GM18907 (cell line): ENCODE measurements around the gene MESD.
A peak's percentile ranks its signal among the peaks of the same experiment; 100 is the strongest.
"Not testable (repeated sequence)": the region's sequence is repeated elsewhere in the genome, so short reads cannot be mapped to it uniquely, and the experiment has no call there.

Experiments
- ATAC-seq: cut with Tn5 transposase; IDR thresholded peaks from one replicate; pipeline ENCODE4 v1.9.1; 2021; ENCODE audit warnings: mild to moderate bottlenecking, moderate library complexity; ENCODE audit not compliant: unreplicated experiment

Gene MESD

DNA sequence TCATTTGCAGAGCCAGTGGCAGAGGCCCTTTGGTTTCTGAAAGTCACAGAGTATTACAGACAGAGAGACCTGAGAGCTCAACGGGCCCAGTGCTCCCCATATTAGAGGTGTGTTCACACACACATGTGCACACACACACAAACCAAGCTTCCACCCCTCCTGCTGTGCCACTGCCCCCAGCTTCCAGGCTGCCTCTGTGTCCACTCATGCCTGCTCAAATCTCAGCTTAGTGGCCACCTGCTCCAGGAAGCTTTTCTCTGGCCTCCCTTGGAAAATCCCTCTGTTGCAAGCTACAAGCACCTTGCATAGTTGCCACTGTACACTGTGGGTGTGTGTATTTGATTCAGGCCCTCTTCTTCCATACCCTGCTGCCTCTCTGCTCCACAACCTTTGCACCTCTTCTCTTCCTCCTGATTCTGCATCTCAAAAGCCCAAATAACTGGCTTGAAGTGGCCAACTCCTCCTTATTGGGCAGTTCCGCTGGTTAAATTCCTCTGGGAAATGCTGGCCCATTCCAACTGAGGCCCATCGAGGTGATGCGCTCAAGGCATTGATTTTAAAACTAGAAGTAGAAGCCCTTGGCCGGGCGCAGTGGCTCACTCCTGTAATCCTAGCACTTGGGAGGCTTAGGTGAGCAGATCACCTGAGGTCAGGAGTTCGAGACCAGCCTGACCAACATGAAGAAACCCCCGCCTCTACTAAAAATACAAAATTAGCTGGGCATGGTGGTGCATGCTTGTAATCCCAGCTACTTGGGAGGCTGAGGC lies 23.0 kb downstream of the MESD start:
- no peak for ATAC-seq

DNA sequence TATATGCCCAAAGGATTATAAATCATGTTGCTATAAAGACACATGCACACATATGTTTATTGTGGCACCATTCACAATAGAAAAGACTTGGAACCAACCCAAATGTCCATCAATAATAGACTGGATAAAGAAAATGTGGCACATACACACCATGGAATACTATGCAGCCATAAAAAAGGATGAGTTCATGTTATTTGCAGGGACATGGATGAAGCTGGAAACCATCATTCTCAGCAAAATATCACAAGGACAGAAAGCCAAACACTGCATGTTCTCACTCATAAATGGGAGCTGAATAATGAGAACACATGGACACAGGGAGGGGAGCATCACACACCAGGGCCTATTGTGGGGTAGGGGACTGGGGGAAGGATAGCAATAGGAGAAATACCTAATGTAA lies 24.2 kb downstream of the MESD start:
- ATAC-seq = not testable (repeated sequence)

DNA sequence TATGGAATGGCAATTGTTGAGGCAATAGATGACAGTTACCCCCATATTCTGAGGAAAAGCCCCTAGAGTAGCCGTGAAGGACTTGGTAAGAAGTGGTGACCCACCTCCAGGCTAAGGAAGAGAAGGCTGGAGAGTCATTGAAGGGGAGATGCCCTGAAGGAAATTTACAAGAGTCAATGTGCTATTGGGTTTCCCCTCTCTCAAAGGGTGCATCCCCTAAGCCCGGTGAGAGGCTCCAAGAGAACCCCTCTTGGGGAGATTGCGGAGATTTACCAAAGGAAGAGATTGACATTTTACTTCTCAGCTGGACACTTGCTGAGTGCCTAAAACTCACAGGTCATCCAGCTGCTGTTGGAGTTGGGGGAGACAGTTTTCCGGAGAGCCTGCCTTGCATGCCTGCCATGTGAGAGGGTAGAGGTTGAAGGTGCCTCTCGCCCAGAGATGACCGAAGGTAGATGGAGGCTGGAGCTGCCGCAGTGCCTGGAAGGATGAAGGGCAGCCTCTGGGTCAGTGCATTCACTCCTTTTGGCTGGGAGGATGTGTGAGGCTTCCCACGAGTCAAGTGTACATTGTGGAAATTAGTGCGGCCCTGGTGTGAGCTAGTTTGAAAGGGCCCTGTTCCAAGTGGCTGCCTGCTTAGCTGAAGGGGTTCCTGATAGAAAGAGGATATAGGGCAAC lies 30.7 kb downstream of the MESD start:
- ATAC-seq = no peak

DNA sequence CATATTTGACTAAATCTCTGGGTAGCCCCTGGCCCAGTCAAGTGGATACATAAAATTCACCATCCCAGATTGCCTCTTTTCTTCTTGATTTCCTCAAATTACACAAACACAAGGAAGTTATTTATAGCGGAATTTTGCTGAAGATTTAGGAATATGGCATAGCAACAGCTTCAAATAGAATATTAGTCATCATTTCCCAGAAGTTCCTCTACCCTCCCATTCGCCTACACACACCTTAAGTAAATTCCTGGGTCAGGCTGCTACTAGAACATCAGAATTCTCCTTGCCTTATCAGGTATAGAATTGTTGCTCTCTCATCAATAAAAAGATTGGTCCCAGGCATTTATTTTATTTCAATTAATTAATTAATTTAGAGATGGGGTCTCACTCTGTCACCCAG lies 31.6 kb downstream of the MESD start:
- no peak for ATAC-seq

DNA sequence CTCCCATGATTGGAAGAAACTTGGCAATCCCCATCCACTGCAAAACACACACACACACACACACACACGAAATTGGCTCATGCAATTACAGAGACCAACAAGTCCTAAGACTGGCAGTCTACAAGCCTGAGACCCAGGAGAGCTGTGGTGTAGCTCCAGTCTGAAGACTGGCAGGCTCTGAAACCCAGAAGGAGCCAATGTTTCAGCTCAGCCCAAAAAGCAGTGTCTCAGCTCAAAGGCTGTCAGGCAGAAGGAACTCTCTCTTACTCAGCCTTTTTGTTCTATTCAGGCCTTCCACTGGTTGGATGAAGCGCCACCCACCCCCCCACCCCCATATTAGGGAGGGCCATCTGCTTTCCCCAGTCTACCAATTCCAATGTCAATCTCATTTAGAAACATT lies 32.1 kb downstream of the MESD start:
- no peak for ATAC-seq

DNA sequence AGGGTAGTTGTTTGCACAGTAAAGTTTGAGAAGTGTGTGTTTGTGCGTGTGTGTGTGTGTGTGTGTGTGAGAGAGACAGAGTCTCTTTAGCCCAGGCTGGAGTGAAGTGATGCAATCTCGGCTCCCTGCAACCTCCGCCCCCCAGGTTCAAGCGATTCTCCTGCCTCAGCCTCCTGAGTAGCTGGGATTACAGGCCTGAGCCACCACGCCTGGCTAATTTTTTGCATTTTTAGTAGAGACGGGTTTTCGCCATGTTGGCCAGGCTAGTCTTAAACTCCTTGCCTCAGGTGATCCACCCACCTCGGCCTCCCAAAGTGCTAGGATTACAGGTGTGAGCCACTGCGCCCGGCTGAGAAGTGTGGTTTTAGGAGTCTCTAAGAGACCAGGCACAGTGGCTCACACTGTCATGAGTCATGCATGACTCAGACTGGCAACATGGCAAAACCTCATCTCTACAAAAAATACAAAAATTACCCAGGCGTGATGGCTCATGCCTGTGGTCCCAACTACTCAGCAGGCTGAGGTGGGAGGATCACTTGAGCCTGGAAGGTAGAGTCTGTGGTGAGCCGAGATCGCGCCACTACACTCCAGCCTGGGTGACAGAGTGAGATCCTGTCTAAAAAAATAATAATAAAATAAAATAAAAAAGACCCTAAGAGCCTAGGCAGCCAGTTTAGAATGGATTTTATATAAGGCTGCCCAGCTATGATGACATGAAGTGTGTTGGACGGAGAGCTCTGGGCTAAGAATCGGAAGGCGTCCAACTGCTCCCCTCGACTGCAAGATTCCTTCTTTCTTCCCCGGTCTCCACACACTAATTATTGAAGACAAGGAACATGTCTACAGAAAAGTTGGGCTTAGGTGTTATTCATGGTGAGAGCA lies 33.8 kb downstream of the MESD start:
- ATAC-seq = peak; percentile 49

DNA sequence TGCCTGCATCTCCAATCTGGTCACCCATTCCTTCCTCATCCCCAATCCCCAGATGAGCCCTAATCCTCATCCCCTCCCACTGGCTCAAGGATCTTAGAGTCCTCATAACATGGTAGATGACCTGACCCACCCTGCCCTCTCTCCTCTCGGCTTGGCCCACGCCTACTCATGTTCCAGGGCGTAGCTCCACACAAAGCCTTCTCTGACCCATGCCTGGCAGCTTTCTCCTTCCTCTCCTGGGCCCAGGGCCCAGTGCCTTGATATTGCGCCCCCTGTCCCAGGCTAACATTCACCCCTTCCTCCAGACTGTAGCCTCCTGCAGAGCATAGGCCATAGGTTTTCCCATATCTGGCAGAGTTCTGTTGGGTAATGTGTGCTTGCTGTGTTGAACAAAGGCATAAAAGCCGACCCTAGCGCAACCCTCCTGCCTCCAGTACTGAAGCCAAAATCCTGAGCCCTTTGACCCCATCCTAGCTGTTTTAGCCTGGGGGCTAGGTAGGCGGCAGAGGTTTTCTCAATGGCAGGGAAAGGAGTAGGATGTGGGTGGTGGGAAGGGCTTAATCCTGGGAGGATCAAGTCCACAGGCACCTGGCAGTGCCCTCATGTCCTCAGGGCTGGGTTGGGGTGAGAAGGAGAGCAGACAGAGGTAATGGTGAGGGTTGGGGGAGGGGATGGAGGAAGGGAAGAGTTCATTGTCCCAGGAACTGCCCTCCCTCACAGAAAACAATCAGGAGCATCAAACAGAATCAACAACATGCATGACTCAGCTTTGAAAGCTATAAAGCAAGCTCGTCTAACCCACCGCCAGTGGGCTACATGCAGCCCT lies 35.5 kb downstream of the MESD start:
- no peak for ATAC-seq

DNA sequence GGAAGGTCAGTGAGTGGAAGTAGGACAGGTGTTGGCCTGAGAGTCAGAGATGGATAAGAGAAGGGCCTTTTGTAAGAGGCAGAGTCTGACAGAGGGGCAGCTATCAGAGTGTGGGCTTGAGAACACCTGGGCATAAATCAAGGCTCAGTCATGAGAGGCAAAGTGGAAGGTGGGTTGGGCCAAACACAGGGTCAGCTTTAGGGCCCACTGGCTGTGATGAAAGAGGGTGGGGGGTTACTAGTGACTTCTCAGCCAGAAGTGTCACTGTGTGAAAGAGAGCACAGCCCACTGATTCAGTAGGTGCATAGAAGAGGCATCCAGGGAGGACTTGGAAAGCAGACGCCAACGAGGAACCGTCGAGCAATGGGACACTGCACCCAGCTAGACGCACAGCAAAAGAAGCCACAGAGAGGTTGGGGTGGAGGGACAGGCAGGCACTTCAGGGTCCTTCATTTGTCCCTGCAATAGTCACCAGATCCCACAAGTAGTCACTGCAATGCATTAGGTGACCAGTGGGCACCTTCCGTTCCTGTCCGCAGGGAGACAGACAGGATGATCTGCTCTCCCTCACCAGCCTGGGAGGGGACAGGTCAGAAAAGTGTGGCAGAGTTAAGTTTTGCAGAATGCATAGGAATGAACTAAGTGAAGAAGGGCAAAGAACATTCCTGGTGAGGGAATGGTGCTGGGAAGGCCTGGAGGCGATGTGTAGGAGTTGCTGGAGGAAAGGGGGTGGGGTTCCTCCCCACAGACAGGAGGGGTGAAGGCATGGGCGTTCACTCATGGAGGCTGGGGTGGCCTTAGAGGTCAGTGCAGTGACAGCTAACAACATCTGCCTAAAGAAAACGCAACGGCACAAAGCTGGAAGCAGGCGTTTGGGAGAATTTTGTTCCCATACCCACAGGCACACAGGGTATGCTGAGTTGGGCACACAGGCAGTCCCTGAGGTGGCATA lies 36.3 kb downstream of the MESD start:
- ATAC-seq = no peak

DNA sequence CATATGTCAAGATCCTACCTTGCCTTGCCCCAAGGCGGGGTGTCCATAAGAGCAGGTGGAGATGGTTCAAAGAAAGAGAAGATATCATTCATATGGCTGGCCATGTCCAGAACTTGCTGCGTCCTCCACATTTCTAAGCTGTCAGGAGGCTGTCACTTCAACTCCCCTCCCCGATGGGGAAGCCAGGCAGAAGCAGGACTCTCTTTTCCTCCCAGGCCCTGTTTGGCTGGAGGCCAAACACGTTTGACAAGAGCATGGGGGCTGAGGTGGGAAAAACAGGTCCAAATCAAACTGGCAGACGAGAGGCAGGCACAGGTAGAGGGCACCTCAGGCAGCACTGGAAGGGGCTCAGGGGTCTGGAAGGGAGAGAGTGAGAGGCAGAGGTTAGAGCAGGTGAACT lies 37.7 kb downstream of the MESD start:
- ATAC-seq = no peak

DNA sequence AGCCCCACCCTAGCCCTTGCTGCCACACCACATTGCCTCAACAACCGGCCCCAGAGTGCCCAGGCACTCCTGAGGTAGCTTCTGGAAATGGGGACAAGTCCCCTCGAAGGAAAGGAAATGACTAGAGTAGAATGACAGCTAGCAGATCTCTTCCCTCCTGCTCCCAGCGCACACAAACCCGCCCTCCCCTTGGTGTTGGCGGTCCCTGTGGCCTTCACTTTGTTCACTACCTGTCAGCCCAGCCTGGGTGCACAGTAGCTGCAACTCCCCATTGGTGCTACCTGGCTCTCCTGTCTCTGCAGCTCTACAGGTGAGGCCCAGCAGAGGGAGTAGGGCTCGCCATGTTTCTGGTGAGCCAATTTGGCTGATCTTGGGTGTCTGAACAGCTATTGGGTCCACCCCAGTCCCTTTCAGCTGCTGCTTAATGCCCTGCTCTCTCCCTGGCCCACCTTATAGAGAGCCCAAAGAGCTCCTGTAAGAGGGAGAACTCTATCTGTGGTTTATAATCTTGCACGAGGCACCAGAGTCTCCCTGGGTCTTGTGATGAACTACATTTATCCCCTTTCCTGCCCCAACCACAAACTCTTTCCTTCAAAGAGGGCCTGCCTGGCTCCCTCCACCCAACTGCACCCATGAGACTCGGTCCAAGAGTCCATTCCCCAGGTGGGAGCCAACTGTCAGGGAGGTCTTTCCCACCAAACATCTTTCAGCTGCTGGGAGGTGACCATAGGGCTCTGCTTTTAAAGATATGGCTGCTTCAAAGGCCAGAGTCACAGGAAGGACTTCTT lies 39.1 kb downstream of the MESD start:
- no peak for ATAC-seq

DNA sequence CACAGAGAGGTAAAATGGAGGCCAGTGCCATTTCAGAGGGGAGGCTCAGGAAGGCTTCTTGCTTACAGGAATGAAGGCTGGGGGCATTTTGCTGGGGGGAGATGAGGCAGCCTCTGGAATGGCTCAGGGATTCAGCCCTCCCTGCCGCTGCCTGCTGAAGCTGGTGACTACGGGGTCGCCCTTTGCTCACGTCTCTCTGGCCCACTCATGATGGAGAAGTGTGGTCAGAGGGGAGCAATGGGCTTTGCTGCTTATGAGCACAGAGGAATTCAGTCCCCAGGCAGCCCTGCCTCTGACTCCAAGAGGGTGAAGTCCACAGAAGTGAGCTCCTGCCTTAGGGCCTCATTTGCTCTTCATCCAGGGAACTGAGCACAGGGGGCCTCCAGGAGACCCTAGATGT lies 39.9 kb downstream of the MESD start:
- no peak for ATAC-seq

DNA sequence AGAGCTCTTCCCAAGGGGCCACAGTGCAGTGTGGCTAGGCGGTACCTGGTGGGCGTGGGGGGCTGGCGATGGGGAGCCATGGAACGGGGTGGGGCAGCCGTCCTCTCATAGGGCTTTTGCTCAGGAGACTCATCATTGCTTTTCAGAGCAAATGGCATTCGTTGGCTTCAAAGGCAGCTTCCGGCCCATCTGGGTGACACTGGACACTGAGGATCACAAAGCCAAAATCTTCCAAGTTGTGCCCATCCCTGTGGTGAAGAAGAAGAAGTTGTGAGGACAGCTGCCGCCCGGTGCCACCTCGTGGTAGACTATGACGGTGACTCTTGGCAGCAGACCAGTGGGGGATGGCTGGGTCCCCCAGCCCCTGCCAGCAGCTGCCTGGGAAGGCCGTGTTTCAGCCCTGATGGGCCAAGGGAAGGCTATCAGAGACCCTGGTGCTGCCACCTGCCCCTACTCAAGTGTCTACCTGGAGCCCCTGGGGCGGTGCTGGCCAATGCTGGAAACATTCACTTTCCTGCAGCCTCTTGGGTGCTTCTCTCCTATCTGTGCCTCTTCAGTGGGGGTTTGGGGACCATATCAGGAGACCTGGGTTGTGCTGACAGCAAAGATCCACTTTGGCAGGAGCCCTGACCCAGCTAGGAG lies 40.8 kb downstream of the MESD start:
- ATAC-seq = no peak

DNA sequence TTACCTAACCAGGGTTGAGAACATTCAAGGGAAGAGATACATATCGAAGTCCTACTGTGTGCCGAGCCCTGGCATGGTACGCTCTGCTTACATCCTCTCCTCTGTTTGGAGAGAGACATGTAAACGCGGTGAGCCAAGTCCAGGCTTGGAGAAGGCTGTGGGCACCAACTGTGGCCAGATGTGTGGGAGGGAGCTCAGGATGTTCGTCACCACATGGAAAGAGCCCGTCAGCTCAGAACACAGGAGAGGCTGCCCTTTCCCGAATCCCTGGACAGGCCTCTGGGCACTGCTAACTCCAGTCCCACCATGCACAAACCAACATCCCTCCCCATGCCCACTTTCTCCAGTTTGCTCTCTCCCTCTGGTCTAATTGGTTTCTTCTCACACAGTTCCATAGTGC lies 43.0 kb downstream of the MESD start:
- no peak for ATAC-seq

DNA sequence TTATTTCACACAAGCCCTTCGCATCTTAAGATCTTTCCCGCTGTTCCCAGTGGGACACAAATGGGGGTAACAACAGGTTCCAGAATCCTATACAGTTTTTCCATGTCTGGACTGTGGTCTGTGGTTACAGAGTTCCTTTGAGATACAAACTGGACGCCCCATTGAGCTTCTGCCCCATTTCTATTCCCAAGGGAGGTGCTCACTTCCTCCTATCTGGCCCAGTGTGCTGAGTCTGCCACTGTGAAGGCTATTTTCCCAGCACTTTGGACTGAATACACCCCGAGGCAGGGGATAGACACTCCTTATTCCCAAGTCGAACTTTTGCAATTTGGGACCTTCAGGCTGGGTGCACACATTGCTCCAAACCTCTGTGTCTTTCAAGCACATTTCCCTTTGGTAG lies 44.0 kb downstream of the MESD start:
- no peak for ATAC-seq

DNA sequence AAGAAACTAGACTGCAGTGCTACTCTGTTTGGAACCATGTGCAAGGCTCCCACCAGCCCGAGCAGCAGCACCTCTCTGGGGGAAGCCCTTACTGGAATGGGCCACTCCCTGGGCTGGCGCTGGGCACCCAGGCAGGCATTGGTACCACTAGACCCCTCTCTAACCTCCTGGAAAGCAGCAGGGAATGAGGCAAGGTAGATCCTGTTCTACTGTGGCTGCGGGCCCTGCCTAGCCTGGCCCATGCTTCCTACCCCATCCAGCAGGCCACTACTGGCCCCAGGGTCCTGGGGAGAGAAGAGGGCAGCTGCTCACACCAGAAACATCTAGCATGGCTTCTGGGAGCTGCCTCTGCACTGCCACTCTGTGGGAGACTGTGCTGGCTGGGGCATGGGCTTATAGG lies 44.8 kb downstream of the MESD start:
- ATAC-seq = no peak

DNA sequence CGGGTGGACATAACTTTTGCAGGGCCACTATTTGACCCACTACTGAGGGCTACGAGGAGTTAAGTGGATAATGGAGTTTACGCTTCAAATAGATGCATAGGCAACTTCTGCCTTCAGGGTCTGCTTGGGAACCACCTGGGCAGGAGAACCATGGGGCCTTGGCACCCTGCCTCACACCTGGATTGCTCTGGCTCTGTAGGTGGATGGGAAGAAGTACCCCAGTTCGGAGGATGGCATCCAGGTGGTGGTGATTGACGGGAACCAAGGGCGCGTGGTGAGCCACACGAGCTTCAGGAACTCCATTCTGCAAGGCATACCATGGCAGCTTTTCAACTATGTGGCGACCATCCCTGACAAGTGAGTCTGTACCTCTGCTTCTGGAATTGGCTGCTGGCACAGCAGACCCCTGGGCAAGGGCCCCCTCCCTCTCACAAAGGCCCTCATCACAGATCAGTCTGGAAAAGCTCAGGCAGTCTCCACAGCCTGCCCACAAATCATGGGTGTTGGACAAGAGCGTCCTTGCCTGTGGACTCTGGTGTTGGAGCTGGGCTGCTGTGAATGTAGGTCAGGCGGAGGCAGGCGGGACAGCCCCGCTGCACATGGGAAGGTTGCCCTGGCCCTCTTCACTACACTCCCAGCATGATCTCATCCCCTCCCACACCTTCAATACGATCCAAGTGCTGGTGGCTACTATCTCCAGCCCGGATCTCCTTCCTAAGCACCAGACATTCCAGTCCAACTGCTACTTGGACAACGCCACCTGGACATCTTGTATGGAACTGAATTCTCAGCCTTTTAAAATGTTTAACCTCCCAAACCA lies 46.7 kb downstream of the MESD start:
- no peak for ATAC-seq

DNA sequence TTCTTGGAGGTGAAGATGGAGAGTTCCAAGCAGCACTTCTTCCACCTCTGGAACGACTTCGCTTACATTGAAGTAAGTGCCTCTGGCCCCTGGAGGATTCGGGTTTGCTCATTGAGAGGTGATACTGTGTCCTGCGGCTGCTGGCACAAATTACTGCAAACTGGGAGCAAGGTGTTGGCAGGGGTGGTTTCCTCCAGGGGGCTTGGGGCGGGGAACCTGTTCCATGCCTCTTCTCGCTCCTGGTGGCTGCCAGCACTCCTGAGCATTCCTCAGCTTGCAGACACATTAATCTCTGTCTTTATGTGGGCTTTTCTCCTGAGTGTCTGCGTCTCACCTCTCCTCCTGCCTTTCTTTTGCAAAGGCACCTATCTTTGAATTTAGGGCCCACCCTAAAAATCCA lies 47.4 kb downstream of the MESD start:
- ATAC-seq = no peak

DNA sequence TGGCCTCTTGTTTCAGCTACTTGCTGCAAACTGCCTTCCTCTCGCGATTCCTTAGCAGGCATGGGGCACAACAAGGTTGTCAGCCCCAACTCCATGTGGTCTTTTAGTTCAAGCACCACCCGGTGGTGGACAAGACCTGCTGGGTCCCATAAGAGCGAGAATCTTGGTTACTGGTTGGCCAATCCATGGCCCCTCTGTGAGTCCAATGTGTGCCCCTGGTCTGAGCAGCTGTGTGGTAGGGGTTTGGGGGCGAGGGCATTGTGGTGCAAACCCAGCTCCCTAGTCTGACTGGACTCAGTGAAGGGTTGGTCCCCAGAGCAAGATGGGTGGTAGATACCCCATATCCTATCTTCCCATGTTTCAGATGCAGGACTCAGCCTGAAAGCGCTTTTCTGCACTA lies 48.8 kb downstream of the MESD start:
- no peak for ATAC-seq
